ENCODE results near the gene FBN2.
"Not testable (repeated sequence)": the region's sequence is repeated elsewhere in the genome, so short reads cannot be mapped to it uniquely, and the experiment has no call there.

FBN2 gene

DNA sequence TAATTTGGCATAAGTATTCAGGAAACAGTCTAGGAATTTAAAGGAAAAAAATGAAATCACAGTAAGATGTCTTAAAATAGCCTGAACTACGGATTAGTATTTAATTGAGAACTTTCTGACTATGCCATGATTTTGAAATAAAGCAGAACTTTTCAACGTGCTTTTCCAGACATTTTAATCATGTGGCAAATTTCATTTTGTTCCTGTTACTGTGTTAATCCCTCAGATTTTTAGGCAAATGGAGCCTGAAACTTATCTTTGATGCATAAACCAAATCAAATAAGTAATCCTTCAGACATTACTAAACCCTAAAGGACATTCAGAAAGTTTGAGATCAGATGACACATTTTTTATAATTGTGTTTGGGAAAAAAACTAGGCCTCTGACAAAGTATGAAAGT lies 75.7 kb downstream of the FBN2 start:
- DNase-seq (ENCODE audit: low read depth) = no peak
- no peak for TF ChIP-seq MYC (IDR thresholded peaks at IDR 0.05; ENCODE audit: low read depth, low read length)
- TF ChIP-seq, protein P1, sequence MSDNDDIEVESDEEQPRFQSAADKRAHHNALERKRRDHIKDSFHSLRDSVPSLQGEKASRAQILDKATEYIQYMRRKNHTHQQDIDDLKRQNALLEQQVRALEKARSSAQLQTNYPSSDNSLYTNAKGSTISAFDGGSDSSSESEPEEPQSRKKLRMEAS (IDR thresholded peaks at IDR 0.05; ENCODE audit: low read depth, low read length) = no peak
- TF ChIP-seq POLR2A (IDR thresholded peaks at IDR 0.05; ENCODE audit: extremely low read depth, insufficient read length) = no peak
- TF ChIP-seq, protein P2, sequence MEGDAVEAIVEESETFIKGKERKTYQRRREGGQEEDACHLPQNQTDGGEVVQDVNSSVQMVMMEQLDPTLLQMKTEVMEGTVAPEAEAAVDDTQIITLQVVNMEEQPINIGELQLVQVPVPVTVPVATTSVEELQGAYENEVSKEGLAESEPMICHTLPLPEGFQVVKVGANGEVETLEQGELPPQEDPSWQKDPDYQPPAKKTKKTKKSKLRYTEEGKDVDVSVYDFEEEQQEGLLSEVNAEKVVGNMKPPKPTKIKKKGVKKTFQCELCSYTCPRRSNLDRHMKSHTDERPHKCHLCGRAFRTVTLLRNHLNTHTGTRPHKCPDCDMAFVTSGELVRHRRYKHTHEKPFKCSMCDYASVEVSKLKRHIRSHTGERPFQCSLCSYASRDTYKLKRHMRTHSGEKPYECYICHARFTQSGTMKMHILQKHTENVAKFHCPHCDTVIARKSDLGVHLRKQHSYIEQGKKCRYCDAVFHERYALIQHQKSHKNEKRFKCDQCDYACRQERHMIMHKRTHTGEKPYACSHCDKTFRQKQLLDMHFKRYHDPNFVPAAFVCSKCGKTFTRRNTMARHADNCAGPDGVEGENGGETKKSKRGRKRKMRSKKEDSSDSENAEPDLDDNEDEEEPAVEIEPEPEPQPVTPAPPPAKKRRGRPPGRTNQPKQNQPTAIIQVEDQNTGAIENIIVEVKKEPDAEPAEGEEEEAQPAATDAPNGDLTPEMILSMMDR (IDR thresholded peaks at IDR 0.05; ENCODE audit: low read depth, low read length) = no peak
- no peak overlapping the region for H3K4me3 ChIP-seq (ENCODE audit: low read depth, low read length)

DNA sequence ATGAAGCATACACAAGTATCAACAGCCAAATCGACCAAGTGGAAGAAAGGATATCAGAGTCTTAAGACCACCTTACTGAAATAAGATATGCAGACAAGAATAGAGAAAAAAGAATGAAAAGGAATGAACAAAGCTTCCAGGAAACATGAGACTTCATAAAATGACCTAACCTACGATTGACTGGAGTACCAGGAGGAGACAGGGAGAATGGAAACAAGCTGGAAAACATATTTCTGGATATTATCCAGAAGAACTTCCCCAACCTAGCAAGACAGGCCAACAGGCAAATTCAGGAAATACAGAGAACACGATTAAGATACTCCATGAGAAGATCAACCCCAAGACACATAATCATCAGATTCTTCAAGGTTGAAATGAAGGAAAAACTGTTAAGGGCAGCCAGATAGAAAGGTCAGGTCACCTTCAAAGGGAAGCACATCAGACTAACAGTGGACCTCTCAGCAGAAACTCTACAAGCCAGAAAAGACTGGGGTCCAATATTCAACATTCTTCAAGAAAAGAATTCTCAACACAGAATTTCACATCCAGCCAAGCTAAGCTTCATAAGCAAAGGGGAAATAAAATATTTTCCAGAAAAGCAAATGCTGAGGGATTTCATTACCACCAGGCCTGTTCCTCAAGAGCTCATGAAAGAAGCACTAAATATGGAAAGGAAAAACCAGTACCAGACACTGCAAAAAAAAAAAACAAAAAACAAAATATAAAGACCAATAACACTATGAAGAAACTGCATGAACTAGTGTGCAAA lies 80.7 kb downstream of the FBN2 start:
- not testable (repeated sequence) for H3K4me3 ChIP-seq (ENCODE audit: low read depth, low read length); DNase-seq (ENCODE audit: low read depth)

DNA sequence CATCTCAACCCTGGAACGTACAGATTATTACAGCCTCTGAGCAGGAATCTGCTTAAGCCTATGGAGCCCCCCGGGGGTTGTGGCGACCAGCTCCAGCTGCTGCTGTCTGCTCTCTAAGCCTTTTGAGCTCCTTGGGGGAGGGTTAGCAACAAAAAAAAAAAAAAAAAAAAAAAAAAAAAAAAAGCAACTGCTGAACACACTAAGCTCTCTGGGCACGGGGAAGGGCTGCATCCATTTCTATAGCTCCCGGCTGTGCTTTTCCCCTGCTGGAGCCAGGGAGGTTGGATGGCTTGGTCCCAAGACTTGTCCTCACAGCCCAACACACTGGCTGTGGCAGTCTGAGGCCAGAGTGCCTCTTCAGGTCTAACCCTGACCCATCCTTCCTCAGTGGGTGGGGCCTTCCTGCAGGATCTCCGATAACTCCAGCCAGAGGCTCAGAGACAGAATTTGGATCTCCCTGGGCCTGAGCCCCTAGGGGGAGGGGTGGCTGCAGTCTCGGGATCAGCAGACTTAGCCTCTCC lies 82.1 kb downstream of the FBN2 start:
- TF ChIP-seq, protein P2 (IDR thresholded peaks at IDR 0.05; ENCODE audit: low read depth, low read length) = no peak
- TF ChIP-seq POLR2A (IDR thresholded peaks at IDR 0.05; ENCODE audit: extremely low read depth, insufficient read length) (no peak), MYC (IDR thresholded peaks at IDR 0.05; ENCODE audit: low read depth, low read length) (no peak)
- TF ChIP-seq, protein P1 (IDR thresholded peaks at IDR 0.05; ENCODE audit: low read depth, low read length) = no peak
- H3K4me3 ChIP-seq (ENCODE audit: low read depth, low read length) = no peak overlapping the region
- DNase-seq (ENCODE audit: low read depth) = no peak

DNA sequence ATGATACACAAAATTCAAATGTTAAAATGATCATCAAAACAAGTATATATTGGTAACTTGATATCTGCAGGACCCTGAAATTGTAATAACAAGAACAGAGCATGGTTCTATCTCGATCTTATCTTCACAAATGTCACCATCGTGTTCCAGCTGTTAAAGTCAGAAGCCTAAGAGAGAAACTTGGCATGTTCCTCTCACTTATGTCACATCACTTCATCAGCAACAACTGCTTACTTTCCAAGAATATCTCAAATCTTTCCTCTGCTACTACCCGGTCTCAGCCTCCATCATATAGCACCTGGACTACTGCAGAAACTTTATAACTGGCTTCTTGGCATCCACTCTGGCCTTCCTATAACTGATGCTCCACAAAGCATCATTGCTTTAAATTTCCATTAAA lies 84.9 kb downstream of the FBN2 start:
- no peak for DNase-seq (ENCODE audit: low read depth)

DNA sequence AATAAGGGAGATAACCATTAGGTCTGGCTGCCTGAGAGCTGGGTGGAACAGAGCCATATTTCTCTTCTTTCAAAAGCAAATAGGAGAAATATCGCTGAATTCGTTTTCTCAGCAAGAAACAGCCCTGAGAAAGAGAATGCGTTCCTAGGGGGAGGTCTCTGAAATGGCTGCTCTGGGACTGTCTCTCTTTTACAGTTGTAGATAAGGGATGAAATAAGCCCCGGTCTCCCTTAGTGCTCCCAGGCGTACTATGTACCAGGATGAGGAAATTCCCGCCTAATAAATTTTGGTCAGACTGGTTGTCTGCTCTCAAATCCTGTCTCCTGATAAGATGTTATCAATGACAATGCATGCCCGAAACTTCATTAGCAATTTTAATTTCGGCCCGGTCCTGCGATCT lies 90.8 kb downstream of the FBN2 start:
- not testable (repeated sequence) for DNase-seq (ENCODE audit: low read depth); H3K4me3 ChIP-seq (ENCODE audit: low read depth, low read length)

More for the DNA sequence above, 84.9 kb downstream of the FBN2 start:
- no peak overlapping the region for H3K4me3 ChIP-seq (ENCODE audit: low read depth, low read length)
- TF ChIP-seq POLR2A (IDR thresholded peaks at IDR 0.05; ENCODE audit: extremely low read depth, insufficient read length) = no peak
- TF ChIP-seq, protein P1 (IDR thresholded peaks at IDR 0.05; ENCODE audit: low read depth, low read length) = no peak
- no peak for TF ChIP-seq MYC (IDR thresholded peaks at IDR 0.05; ENCODE audit: low read depth, low read length)
- TF ChIP-seq, protein P2 (IDR thresholded peaks at IDR 0.05; ENCODE audit: low read depth, low read length) = no peak

DNA sequence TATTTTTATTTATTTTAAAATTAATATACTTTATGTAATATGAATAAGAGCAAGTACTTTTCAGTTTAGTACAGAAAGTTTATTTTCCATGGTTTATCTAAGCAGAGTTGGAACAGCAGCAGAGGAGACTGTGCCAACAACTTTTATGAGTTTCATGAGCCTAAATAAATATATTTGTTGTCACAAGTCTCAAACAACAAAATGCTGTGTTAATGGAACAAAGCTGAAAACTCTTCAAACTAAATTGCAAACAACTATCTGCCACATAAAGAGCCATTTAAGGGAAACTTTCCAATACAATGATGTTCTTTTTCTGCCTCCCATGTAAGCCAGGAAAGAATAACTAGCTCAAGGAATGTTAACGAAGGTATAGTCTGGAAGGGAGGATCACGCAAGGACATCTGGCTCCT lies 96.1 kb downstream of the FBN2 start:
- TF ChIP-seq, protein P1 (IDR thresholded peaks at IDR 0.05; ENCODE audit: low read depth, low read length) = no peak
- TF ChIP-seq MYC (IDR thresholded peaks at IDR 0.05; ENCODE audit: low read depth, low read length) = no peak
- TF ChIP-seq POLR2A (IDR thresholded peaks at IDR 0.05; ENCODE audit: extremely low read depth, insufficient read length) = no peak
- TF ChIP-seq, protein P2 (IDR thresholded peaks at IDR 0.05; ENCODE audit: low read depth, low read length) = no peak
- H3K4me3 ChIP-seq (ENCODE audit: low read depth, low read length) = no peak overlapping the region
- DNase-seq (ENCODE audit: low read depth) = no peak

DNA sequence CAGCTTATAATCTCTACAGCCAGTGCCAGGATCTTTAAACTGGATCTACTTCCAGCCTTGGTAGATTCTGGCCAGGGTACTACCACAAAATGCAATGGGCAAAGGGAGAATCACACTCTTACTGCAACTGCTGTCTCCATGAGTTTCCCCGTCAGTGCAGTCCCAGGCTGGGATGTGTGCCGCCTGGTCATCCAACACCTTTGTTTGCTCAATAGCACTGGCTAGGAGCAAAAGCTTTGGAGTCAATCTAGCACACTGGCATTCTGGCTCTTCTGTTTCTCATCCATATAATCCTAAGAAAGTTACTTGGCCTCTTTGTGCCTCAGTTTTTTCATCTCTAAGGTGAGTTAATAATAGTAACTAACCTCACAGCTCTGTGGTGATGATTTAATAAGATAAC lies 96.9 kb downstream of the FBN2 start:
- no peak overlapping the region for H3K4me3 ChIP-seq (ENCODE audit: low read depth, low read length)
- TF ChIP-seq MYC (IDR thresholded peaks at IDR 0.05; ENCODE audit: low read depth, low read length) = no peak
- TF ChIP-seq, protein P2 (IDR thresholded peaks at IDR 0.05; ENCODE audit: low read depth, low read length) = no peak
- TF ChIP-seq POLR2A (IDR thresholded peaks at IDR 0.05; ENCODE audit: extremely low read depth, insufficient read length) = no peak
- TF ChIP-seq, protein P1 (IDR thresholded peaks at IDR 0.05; ENCODE audit: low read depth, low read length) = no peak
- DNase-seq (ENCODE audit: low read depth) = no peak
